LoVo (cell line): ENCODE results near the gene ROMO1.
"Not testable (repeated sequence)": the region's sequence is repeated elsewhere in the genome, so short reads cannot be mapped to it uniquely, and the experiment has no call there.

Experiments used
- DNase-seq: peaks from one replicate; pipeline ENCODE4 v3.0.0-alpha.2; 2016; ENCODE audit warnings: low spot score

ROMO1 gene

DNA sequence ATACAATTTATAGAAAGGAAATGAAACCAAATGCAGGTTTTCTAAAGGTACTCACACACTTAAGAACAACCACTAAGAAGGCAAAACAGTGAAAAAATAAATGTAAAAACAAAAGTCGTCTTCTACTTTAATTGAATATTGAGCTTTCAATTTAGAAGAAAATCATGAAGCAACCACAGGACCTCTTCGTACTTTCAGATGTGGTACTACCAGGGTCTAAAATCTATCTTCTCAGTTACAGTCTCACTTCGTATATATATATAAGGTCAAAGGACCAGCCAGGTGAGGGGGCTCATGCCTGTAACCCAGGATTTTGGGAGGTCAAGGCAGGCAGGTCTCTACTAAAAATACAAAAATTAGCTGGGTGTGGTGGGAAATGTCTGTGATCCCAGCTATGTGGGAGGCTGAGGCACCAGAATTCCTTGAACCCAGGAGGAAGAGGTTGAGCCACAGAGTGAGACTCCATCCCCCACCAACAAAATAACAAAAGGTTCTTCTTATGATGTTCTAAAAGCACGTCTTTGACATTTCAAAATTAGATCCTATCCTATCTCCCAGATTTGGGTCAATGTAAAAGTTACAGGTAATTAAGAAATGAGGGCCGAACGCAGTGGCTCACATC is 12.5 kb downstream of the ROMO1 start:
- DNase-seq, result no peak

DNA sequence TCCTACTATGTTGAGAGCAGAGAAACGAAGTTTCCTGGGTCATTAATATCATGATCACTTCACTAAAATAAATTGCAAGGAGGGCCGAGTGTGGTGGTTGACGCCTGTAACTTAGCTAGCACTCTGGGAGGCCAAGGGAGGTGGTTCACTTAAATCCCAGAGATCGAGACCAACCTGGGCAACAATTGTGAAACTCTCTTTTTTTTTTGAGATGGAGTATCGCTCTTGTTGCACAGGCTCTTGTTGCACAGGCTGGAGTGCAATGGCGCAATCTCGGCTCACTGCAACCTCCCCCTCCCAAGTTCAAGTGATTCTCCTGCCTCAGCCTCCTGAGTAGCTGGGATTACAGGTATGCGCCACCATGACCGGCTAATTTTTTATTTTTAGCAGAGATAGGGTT is 13.9 kb downstream of the ROMO1 start:
- not testable (repeated sequence) for DNase-seq

DNA sequence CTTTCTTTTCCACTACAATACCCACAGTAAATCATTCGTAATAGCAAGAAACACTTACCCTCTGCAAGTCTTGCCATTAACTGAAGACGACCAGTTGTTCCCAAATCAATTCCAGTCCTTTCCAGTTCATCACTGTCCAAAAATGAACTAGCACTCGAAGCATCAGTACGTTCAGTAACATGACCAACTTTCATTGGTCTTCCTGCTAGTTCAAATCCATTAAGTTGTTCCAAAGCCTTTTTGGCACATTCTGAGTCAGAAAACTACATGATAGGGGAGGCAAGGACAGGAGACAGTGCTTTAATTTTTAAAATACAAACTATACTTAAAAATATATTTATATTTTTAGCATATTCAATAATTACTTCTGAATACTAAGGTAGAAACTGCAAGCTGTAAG is 14.9 kb downstream of the ROMO1 start:
- DNase-seq, result no peak

DNA sequence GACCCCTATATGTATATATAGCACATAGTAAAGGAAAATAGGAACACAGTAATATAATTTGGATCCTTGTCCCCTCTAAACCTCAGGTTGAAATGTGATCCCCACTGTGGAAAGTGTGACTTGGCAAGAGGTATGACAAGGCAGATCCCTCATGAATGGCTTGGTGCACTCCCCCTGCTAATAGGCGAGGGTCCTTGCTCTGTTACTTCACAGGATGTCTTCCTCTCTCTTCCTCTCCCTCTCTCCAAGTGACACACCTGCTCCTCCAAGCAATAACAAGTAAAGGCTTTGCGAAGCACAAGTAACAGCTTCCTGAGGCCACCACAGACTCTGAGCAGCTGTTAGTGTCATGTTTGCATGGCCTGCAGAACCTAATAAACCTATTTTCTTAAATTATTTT is 16.4 kb downstream of the ROMO1 start:
- DNase-seq, result no peak

DNA sequence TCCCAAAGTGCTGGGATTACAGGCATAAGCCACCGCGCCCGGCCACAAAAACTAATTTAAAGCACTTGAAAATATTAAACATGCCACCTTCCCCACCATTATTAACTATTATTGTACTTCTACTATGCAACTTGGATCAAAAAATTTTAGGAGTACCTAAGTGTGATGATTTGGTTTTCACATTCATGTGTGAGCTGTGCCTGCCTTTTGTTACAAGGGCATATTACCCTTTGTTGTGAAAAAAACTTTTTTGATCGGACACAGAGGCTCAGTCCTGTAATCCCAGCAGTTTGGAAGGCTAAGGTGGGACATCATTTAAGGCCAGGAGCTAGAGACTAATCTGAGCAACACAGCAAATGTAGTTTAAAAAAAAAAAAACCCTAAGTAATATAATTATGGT is 17.1 kb downstream of the ROMO1 start:
- DNase-seq, result no peak

DNA sequence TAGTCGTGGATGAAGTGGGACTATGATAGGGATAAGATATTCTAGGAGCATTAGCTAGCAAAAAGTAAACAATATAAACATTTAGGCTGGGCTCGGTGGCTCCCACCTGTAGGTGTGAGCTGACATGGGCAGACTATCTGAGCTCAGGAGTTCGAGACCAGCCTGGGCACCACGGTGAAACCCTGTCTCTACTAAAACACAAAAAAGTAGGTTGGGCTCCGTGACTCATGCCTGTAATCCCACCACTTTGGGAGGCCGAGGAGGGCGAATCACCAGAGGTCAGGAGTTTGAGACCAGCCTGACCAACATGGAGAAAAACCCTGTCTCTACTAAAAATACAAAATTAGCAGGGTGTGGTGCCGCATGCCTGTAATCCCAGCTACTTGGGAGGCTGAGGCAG is 19.1 kb downstream of the ROMO1 start:
- not testable (repeated sequence) for DNase-seq

DNA sequence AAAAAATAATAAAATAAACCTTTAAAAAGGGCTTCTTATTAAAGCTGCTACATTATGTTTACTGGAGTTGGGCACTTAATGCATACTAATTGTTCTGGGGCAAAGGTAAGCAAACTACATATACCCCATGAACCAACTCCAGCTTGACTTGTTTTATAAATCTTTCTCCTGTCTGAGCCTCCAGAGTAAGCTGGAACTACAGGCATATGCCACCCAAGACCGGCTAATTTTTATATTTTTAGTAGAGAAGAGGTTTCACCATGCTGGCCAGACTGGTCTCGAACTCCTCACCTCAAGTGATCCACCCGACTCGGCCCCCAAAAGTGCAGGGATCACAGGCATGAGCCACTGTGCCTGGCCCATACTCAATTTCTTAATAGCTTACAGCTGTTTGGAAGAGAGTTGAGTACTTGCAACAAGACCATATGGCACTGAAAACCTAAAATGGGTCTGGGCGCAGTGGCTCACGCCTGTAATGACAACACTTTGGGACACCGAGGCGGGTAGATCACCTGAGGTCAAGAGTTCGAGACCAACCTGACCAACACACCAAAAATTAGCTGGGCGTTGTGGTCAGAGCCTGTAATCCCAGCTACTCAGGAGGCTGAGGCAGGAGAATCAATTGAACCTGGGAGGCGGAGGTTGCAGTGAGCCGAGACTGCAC is 19.9 kb downstream of the ROMO1 start:
- DNase-seq, result no peak

DNA sequence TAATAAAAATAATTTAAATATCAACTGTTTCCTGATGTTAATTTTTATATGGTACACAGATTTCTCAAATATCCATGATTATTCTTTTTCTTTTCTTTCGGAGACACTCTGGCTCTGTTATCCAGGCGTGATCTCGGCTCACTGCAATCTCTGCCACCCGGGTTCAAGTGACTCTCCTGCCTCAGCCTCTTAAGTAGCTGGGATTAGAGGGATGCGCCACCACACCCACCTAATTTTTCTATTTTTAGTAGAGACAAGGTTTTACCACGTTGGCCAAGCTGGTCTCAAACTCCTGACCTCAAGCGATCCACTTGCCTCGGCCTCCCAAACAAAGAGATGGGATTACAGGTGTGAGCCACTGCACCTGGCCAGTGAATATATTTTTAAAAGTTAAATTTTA is 20.5 kb downstream of the ROMO1 start:
- no peak for DNase-seq

DNA sequence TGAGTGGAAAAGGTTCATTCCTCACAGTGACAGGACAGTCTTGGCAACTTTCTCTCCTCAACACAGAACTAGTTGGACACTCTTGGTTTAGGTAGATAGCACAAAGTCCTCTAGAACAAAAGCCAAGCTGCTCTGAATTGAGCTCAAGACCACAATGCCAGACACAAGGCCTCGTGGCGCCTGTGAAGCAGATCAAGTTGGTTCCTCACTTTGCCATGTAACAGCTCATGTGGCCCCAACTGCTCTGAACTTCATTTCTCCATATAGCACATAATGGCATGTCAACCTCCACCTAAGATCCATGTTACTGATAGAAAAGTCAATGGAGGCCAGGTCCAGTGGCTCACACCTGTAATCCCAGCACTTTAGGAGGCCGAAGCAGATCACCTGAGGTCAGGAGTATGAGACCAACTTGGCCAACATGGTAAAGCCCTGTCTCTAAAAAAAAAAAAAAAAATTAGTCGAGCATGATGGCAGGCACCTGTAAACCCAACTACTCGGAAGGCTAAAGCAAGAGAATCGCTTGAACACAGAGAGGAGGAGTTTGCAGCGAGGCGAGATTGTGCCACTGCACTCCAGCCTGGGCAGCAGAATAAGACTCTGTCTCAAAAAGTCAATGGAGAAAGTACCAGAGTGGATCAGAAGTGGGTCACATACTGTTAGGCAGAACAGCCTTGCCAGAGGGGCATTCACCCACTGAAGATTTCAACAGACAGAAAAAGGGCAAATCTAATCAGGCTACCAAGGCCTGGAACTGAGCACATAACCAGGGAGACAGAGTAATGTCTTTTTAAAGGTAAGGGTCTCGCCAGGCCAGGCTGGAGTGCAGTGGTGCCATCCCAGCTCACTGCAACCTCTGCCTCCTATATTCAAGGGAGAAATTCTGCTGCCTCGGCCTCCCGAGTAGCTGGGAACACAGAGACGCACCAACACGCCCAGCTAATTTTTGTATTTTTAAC is 21.2 kb downstream of the ROMO1 start:
- DNase-seq, result no peak

DNA sequence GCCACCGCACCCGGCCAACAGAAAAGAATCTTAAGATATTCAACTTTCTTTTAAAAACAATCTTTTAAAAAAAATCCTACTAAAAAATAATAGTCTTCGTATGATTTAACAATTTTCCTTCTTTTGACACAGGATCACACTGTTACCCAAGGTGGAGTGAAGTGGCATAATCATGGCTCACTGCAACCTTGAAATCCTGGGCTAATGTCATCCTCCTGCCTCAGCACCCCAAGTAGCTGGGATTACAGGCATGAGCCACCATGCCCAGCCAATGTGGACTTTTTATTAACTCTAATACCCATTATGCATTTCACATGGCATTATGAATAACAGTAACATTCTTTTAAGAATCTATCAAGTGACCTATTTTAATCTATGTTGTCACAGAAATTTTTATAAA is 22.0 kb downstream of the ROMO1 start:
- DNase-seq, result no peak

DNA sequence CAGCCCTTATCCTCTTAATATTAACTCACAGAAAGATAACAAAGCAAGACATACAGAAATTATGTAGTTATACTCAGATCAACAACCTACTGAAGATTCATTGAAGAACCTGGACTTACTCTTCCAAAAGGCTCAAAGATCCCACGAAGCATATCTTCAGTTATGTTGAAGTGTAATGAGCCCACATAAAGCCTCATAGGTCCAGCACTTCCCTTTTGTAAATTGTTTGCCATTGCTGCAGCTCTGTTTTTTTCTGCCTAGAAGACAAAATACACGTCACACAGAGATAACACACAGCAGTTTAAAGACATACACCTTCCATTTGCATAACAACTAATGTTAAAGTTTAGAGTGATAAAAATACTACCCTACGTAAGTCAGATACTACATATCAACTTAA is 22.4 kb downstream of the ROMO1 start:
- no peak for DNase-seq

DNA sequence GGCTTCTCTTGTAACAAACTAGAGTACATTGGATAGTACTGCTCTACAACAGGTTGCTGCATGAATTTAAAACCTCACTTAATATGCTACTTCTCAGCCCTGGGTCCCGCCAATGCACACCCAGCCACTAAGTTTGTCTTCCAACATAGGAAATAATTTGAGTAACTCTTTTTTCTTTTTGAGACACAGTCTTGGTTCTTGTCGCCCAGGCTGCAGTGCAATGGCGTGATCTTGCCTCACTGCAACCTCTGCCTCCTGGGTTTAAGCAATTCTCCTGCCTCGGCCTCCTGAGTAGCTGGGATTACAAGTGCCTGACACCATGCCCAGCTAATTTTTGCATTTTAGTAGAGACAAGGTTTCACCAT is 24.1 kb downstream of the ROMO1 start:
- DNase-seq, result not testable (repeated sequence)

DNA sequence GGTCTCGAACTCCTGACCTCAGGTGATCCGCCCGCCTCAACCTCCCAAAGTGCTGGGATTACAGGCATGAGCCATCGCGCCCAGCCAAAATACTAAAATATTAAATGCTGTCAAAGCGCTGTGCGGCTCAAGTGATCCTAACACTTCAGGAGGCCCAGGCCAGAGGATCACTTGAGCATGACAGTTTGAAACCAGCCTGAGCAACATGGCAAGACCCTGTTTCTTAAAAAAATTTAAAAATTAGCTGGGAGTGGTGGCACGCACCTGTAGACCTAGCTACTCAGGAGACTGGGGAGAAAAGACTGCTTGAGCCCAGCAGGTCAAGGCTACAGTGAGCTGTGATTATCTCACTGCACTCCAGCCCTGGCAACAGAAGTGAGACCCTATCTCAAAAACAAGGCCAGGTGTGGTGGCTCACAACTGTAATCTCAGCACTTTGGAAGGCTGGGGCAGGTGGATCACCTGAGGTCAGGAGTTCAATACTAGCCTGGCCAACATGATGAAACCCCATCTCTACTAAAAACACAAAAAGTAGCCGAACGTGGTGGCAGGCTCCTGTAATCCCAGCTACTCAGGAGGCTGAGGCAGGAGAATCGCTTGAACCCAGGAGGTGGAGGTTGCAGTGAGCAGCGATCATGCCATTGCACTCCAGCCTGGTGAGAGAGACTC is 24.6 kb downstream of the ROMO1 start:
- not testable (repeated sequence) for DNase-seq

DNA sequence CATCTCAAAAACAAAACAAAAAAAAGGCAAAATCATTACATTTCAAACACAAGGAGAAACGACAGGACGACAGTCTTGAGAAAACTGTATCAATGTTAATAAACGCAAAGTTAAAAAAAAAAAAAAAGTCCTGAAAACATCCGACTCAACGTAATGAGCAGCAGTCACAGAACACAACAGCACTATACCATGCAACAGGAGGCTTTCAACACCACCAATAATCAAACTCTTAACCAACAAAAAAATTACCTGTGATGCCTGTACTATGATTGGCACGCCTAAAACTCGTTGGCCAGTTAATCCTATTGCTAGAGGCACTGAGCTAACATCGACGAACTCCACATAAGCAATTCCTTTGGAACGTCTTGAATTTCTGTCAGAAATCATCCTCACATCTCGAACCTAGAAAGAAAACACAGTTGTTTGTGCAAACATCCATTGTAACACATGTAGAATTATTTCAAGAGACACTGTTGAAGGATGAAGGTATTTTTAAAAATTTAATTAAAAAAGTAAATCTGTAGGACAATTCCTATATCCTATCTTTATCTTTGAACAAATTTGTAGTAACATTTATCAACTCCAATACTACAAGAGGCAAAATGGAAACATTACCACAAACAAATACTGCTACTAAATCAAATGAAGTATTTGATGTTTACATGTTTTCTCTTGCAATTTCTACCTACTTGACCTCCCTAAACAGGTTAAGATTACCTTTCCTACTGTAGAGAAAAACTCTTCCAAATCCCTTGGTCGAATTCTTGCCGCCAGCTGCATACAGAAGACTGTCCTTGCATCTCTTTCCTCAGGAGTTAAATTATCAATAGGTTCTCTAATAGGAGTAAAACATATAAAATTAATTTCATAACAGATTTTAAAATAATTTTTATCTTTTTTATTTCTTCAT is 25.4 kb downstream of the ROMO1 start:
- DNase-seq, result no peak

DNA sequence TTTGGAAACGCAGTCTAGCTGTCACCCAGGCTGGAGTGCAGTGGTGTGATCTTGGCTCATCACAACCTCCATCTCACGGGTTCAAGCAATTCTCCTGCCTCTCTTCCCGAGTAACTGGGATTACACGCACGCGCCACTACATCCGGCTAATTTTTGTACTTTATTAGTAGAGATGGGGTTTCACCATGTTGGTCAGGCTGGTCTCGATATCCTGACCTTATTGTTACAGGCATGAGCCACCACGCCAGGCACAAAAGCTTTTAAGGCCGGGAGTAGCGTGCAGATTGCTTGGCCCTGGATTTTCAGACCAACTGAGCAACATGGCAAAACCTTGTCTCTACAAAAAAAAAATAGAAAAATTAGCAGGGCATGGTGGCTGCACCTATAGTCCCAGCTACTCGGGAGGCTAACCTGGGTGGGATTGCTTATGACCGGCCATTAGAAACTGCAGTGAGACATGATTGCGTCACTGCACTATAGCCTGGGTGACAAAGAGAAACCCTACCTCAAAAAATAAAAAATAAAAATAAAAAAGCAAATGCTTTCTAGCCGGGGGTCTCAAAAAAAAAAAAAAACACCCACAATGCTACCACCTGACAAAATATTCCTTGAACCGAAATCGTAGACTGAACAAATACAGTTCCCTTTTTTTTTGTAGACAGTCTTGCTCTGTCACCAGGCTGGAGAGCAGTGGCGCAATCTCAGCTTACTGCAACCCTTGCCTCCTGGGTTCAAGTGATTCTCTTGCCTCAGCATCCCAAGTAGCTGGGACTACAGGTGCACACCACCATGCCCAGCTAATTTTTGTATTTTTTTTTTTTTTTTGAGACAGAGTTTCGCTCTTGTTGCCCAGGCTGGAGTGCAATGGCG is 27.9 kb downstream of the ROMO1 start:
- no peak for DNase-seq

DNA sequence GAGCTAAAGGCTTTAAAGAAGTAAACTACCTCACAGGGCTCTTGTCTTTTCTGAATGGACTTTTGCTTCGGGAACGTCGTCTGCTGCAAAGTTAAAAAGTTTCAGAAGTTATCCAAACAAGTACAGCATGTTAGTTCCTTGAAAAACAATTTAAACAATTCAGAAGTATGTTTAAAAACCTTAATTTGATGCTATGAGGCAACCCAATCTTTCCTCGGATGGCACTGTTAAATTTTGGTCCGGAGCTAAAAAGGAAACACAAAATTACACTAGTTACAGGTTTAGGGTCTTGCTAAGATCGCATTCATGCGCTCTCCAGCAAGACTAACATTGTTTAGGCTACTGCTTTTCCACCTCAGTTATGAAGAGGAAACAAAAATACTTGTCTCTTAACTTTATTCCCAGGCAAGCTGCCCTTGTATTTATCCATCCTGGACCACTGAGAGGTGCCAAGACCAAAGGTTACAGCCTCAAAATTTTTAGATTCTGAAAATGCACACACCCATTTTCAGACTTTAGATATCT is 30.1 kb downstream of the ROMO1 start:
- DNase-seq, result no peak

DNA sequence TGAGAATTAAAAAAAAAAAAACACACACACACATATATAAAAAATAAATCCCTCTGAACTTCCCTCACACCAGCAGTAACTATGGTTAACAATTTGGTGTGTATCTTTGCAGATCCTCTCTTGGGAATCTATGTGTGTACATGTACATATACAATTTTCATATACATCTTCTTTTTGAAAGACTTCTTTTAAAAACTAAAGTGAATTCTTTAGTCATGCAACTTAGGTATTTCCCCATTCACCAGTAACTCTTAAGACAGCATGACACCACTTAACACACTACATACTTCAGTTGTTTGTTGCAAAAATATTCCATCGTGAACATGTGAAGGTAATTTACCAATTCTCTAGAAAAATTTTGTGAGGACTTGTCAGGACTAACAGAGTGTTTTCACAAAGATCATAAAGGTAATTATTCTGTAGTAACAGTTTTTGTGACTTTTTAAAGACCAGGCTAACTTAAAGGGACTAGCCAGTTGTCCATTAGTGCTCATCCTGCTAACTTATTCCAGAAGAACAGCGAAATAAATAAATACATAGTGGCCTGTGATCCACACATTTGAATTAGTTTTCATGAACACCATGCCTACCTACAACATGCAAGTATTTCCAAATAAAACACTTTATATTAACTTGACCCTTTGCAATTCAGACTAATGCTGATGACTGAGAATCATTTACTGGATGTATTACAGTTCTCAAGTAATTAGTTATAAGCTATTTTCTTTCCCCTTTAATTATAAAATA is 30.8 kb downstream of the ROMO1 start:
- no peak for DNase-seq

DNA sequence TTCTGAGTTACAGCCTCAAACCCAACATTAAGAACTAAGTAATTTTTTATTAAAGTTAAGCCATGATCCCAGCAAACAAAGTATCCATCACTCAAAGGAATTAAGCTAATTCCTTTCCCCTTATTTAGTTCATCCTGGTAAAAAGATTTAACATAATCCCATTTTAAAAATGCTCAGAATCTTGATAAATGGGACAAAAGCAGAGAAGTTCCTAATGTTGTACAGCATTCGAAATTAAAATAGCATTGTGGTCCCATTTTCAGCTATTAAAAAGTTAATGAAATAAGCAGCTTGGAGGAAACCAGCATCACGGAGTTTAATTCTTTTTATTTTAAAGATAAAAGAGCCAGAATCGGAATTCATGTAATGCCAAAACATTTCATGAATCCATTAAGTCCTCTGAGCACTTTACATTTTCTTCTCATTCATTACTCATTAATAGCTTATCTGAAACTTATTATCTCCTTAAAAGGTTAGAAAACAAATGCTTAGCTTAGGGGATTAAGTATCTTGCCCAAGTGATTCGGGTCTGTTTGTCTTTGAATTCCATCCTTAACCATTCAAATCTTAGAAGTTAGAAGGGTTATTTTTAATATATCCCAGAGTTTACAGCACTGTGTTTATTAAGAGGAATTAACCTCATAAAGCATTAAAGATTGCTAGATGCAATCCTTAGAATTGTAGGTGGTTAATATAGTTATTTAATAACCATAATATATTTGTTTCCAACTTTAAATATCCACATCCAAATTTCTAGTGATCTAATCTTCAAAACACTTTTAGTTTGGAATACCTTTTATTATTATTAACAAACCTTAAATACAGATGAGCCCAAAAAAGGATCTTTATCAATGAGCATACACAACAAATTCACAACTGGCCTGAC is 31.6 kb downstream of the ROMO1 start:
- no peak for DNase-seq

DNA sequence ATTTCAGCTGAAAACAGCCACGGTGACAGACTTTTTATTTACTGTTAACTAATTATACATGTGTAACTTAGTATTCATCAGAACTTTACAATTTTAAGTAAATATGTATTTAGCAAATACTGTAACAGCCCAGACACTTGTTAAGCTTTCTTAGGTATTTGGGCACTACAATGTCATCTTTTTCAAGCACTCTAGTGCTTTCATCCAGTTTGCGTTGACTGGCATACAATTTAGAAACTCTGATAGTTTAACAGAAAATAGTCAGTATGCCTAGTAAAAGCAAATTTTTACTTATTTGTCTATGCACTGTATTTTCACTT is 32.2 kb downstream of the ROMO1 start:
- no peak for DNase-seq
